Metanephros (tissue), 1 donor: ENCODE measurements around the gene ZNF316. TPM values are rescaled to one million over a fixed set of nuclear protein-coding genes. Genes with fewer than 3 reads are reported as not detected.

ENCODE experiments used
- total RNA-seq: library from RNA; depleted of rRNA; stranded (reverse); fragments of >200 nt; gene quantifications from one replicate; pipeline ENCODE4 v1.2.3, GENCODE V29; 2014

ZNF316 gene
- 31.5 TPM for total RNA-seq

DNA sequence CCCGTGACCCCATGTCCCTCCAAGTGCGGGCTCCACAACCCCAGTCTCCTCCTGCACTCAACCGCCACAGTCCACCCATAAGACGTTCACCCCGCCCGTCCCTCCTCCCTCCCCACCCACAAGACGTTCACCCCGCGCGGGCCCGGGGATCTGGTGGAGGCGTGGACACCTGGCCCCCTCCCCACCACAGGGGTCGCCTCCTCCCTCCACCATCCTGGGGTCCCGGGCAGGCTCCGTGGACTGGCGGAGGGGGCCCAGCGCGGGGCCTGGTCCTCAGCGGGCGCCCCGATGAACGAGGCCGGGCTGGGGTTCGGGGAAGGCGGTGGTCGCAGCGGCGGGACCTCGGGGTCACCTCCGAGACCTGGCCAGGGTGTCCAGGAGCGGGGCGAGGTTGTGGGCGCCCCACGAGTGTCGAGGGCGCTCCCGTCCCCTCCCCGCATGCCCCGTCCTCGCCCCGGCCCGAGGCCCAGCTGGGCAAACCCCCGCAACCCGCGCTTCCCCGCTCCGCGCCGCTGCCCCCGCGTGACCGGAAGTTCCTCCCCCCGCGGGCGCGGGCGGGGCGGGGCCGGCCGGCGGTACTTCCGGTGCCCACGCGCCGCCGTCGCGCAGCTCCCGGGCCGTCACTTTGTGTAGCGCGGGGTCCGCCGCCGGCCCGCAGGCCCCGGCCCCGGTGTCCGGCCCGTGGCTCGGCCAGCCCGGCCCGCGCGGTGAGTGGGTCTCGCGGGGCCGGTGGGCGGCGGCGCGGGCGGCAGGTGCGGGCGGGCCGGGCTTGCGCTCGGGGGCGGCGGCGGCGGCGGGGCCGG lies at the start of gene ZNF316:
ZNF316 (plus strand) TSS at position 578 of the 803 bp plus-strand sequence. CDS start 5,092 bp downstream, outside the sequence.

DNA sequence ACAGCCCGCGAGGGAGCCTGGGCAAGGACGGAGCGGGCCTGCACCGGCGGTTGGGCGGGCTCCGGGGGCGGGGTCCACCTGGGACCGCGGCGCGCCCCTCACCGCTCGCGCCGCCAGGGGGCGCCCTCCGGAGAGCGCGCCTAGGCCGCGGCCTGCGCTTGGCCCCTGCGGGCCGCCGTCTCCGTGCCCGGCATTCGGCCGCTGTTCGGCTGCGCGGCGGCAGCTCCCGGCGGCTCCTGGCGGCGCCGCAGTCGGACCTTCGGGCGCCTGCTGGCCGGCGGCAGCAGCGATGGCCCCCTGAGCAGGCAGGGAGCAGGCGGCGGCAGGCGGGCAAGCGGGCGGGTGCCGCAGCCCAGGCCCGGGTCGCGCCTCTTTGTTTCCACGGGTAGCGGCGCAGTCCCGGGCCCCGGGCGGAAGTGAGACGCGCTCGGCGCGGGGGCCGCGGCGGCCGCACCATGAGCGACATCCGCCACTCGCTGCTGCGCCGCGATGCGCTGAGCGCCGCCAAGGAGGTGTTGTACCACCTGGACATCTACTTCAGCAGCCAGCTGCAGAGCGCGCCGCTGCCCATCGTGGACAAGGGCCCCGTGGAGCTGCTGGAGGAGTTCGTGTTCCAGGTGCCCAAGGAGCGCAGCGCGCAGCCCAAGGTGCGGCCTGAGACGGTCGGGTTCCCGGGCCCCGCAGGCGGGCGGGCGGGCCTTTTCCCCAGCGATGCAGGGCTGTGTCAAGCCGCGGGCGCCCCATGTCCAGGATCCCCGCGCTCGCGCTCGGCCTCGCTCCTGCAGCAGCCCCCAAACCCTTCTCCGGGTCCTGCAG lies 47.1 kb upstream of the ZNF316 start, which contains the start of gene INTS15:
INTS15 (plus strand) TSS at position 193 of the 816 bp plus-strand sequence; CDS start at position 456, 263 bp downstream.

DNA sequence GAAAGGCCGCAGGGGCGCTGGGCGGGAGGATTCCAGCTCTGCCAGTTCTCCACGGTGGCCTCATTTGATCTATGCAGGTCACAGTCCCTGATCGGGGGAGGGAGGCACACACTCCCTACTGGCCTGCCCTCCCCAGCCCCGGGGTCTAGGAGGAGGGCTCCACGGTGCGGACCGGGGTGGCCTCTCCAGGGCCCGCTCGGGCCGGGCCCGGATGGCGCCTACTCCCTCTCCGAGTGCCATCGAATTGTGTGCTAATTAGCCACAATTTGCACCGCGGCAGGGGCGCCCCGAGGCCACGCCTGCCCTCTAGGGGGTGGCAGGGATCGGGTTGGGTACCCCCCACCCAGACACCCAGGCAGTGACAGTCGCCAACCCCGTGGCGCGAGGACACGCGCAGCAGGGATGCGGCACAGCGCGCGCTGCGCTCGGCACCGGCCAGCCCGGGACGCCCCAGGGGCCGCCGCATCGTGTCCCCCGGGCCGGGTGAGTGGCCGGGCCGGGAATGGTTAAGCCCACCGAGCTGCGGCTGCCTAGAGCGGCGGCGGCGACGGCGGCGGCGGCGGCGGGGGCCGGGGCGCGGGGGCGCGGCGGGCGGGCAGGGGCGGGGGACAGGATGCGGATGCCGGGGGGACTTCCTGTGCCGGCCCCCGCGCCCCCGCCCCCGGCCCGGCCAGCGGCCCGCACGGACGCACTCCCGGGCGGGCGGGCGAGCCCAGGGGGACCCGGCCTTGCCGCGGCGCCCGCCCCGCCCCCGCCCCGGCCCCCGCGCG lies 22.0 kb upstream of the ZNF316 start, which contains the start of gene ZNF853:
ZNF853 (plus strand) TSS at position 658 of the 770 bp plus-strand sequence. CDS start 565 bp downstream, outside the sequence.

Other genes starting within 250 kb of the ZNF316 start
- gene DAGLB, start 189.4 kb upstream of the ZNF316 start, total RNA-seq, result 20.3 TPM
- 110 TPM for gene KDELR2, start 153.2 kb upstream of the ZNF316 start, total RNA-seq
- gene GRID2IP, start 85.9 kb upstream of the ZNF316 start, total RNA-seq, result 1.5 TPM
- 62.4 TPM for gene ZDHHC4, start 59.9 kb upstream of the ZNF316 start, total RNA-seq
- gene INTS15, start 47.3 kb upstream of the ZNF316 start, total RNA-seq, result 30.8 TPM
- gene ZNF853, start 21.7 kb upstream of the ZNF316 start, total RNA-seq, result 16.8 TPM
- gene ZNF12, start 69.6 kb downstream of the ZNF316 start, total RNA-seq, result 27.8 TPM
- gene RSPH10B2, start 116.8 kb downstream of the ZNF316 start, total RNA-seq, result 0.53 TPM
- gene CCZ1B, start 189.0 kb downstream of the ZNF316 start, total RNA-seq, result 54.7 TPM